Dermis lymphatic vessel endothelial cell (primary cell): ENCODE data around the gene ANKRD45. TPM values are rescaled to one million over a fixed set of nuclear protein-coding genes. Genes with fewer than 3 reads are reported as not detected.

Experiments used
- total RNA-seq: library from RNA; depleted of rRNA; stranded (reverse); fragments of >200 nt; gene quantifications from 2 replicates; pipeline ENCODE4 v1.2.1, GENCODE V29; 2014

The ANKRD45 gene
- under 0.01 TPM in 1 of 2 replicates, not detected in the other for total RNA-seq

DNA sequence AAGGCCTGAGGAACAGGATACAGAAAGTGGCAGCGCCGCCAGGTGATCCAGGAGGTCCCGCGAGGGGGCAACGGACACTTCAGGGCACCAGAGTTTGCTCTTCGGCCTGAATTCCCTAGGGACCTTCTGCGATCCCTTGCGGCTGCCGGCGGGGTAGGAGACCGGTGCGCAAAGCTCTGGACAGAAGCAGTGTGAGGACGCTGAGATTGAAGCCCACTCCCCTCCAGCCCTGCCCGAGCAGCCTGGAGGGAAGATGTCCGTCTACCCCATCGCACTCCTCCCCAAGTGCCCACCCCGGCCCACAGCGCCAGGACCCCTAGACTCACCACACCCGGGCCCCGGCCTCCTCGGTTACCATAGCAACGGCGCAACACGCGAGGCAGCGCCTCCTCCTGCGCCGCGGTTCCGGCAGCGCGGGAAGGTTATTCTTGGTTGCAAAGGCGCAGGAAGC lies at the start of gene ANKRD45:
Gene ANKRD45 (minus strand): TSS at position 361 of the 451 bp plus-strand sequence. CDS start 10,433 bp downstream, outside the sequence.

DNA sequence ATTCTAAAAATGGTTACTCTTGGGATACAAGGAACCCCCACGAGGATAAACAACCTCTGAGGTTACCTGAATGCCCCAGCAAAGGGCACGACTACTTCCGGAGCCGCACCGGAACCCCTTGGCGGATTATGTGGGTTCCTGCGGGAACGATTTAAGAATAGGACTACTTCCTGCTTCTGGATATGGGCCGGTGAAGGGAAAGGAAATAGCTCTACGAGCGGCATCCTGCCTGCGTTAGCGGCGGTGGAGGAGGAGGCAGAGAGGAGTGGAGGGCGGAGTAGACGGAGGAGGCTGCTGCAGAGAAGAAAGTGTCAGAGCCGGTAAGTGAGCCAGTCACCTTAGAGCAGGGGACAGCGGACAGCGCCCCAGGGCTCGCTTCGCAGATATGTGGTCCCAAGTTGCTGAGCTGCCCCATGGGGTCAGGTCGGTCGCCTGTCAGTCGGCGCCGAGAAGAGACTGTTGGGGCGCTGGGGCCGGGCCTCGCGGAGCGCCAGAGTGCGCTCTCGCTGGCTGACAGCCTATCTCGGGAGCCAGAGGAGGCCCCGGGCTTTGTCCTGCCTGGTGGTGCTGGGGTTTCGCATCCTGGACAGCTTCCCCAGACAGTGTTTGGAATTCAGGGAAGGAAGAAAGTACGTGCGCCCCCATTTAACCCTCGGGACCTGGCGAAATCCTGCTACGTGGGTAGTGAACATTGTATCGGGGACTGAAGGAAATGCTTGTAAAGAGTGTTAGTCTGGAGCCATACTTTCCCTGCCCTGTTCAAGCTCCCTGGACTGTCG lies 45.3 kb upstream of the ANKRD45 start, which contains the start of gene KLHL20:
Gene KLHL20 (plus strand): TSS at position 223 of the 779 bp plus-strand sequence. CDS start 1,063 bp downstream, outside the sequence.

DNA sequence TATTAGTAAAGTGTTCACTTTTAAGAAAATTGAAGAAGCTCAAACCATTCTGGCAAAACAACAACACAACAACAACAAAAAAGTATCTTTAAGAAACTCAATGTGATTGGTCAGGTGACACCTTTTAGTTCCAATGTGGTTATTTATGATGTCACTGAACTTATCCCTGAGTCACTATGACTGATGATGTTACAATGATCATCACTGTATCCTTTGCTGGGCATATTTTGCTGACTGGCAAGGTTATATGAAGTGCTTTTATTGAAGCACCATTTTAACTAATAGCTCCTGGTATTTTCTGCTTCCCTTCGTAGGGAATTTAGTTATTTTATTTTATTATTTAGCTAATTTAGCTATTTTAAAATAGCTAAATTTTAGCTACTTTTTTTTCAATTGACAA lies 34.5 kb downstream of the ANKRD45 start, which contains the start of gene TEX50:
Gene TEX50 (plus strand): TSS at position 223 of the 400 bp plus-strand sequence. CDS start 184 bp downstream, outside the sequence.

GRCh38 chr1:173603056-173603591 lies 66.5 kb downstream of the ANKRD45 start, which contains the start of gene SLC9C2:
Gene SLC9C2, minus strand, starts transcription at chr1:173603072. Its CDS starts 1,296 bp downstream, at chr1:173601776.

Other genes starting within 250 kb of the ANKRD45 start
- 98.1 and 109 TPM in 2 replicates for gene PRDX6, start 192.5 kb downstream of the ANKRD45 start, total RNA-seq
- gene SLC9C2, start 66.8 kb downstream of the ANKRD45 start, total RNA-seq: not detected in 2 replicates
- gene TEX50, start 34.5 kb downstream of the ANKRD45 start, total RNA-seq: not detected in 2 replicates
- gene KLHL20, start 45.1 kb upstream of the ANKRD45 start, total RNA-seq: 40.1 and 44.3 TPM in 2 replicates
- gene DARS2, start 154.8 kb upstream of the ANKRD45 start, total RNA-seq: 9.1 and 10.5 TPM in 2 replicates
- gene CENPL, start 155.0 kb upstream of the ANKRD45 start, total RNA-seq: 4.7 and 5.3 TPM in 2 replicates
- gene GAS5, start 198.1 kb upstream of the ANKRD45 start, total RNA-seq: 542 and 586 TPM in 2 replicates
- 4.9 and 5.2 TPM in 2 replicates for gene ZBTB37, start 198.5 kb upstream of the ANKRD45 start, total RNA-seq
- gene SERPINC1, start 247.5 kb upstream of the ANKRD45 start, total RNA-seq: 0.22 TPM in 1 of 2 replicates, not detected in the other